ENCODE data around the gene ZDHHC9.

The ZDHHC9 gene

DNA sequence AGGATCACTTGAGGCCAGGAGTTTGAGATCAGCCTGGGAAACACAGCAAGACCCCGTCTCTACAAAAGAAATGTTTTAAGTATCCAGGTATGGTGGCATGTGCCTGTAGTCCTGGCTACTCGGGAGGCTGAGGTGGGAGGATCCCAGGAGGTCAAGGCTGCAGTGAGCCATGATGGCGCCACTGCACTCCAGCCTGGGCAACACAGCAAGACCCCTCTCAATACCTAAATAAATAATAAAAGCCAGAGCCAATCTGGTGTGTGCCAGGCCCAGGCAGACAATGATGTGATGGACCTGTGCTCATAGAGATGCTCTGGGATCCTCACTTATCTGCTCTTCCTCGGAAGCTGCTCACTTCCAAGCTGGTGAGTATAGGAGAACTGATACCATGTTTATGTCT lies 82.1 kb downstream of the ZDHHC9 start:
- FAIRE-seq = no peak

DNA sequence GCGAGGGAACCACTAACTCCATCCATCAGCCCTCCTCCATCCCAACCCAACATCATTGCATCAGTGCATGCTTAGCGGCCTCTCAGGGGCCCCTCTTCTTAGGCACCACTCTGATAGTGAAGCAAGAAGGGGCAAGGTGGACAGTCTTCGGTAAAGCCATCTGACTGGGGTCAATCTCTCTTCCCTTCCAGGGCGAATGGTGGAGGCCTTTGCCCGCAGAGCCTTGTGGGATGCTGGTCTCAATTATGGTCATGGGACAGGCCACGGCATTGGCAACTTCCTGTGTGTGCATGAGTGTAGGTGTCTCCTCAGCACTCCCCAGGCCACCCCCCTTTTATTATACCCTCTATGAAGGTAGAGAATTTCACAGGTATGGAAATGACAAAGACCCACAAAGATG lies 82.7 kb downstream of the ZDHHC9 start:
- FAIRE-seq = no peak

DNA sequence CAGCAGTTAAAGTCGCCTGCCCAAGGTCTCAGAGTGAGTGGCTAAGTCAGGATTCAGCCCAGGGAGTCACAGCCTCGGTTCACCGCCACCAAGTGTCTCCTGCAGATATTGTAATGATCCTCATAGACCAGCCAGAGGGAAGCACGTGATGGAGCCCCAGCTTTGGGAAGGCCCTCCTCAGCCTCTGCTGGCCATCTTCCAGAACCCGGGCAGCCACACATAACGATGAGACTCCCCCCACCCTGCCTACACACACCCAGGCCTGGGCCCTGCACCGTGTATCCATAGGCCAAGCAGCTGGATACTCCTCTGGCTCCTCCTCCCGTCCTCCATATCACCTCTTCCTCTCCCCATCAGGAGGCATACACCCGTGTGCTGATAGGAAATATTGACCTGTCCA lies 83.5 kb downstream of the ZDHHC9 start:
- FAIRE-seq = no peak

DNA sequence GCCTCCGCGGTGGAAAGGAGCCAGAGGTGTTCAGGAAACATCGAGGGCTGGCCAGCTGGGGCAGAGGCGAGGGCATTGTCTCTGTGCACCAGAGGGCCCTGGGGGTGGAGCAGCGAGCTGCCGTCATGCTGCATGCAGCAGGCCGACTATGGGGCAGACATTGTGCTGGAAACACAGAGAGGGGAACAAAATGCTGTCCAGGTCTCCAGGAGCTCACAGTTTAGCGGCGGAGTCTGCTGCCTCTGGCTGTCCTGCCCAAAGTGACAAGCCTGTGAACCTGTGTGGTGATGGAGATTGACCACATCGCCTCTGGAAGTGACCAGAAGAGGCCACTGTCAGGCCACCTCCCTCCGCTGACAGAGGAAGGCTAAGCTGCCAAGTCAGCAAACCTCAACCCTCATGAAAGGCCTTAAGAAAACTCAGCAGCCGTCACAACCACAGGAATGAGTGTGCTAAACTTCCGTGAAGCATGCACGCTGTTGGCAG lies 84.1 kb downstream of the ZDHHC9 start:
- FAIRE-seq = no peak

DNA sequence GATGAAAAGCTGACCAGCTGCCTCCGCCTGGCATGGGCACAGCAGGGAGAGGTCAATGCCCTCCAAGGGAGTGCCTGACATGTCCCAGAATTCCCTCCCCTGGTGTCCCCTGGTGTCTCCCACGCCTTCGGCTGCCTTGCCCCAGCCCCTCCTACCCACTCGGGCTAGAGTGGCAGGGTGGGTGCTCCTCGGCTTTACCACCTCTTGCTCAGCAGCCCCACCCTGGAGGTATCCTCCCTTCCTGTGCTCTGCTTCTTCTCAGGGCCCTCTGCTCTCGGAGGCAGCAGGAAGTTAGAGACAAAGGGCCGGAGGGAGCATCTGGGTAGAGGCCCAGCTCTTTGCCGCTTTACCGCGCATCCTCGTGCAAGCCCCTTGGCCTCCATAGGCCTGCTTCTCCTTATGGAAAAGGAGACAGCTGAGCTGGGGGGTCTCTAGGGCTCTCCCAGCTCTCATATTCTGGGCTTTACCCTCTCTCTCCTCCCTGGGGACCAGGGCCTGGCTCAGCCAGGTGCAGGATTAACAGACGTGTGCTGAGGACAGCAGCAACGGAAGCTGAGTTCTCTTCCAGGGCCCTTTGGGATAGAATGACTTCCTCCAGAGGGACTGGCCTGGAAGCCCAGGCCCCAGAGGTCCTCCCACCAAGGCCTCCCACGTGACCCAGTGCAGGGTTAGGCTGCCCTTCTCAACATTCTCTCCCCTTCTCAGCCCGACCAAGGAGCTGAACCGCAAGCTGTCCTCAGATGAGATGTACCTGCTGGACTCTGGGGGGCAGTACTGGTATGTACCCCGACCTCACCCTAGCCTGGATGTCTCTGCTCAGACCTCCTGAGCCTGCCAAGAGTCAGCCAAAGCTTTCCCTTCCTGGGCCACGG lies 87.7 kb downstream of the ZDHHC9 start:
- FAIRE-seq = no peak

DNA sequence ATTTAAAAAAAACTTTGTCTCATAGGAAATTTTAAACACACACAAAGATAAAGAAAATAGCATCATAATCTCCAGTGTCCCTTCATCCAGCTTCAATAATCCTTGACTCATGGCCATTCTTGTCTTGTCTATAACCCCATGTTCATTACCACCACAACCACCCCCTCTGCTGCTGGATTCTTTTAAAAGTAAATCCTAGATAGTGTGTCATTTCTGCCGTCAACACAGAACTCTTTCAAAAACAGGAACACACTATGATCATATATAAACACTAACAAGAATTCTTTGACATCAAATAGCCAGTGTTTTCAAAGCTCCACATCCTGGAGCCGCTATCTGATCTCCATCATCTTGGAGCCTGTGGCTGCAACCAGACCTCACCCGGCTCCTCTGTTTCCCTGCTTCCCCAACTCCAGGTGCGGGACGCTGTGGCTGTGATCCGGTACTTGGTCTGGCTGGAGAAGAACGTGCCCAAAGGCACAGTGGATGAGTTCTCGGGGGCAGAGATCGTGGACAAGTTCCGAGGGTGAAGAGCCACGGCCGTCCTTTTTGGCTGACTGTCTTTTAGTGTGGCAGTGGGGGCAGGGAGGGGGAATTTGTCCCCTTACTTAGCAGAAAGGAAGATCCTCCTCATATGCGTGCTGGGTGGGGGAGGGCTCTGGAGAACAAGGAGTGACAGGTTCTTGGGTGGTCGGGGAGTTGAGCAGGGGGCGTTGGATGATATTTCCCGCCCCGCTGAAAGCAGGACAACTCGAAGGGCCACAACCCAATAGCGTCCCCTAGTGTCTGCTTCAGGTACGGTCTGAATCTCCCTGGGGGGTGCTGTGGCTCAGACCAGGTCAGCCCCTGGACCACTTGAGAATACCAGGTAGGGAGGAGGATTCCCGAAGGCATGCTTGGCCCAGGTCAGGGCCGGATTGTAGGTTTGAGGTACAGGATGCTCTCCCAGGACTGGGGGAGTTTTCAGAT lies 89.3 kb downstream of the ZDHHC9 start:
- no peak for FAIRE-seq
